ENCODE measurements around the gene WDCP.

WDCP gene

GRCh38 chr2:24075259-24075658 lies 28.1 kb upstream of the WDCP start:
- Histone ChIP-seq H2AFZ (ENCODE audit: low read depth, low read length) (no peak overlapping the region), H3K9ac (ENCODE audit: low read length) (peak overlapping the region; percentile 73), H3K4me2 (ENCODE audit: low read length) (peak overlapping the region; percentile 82), H4K20me1 (ENCODE audit: insufficient read depth, low read length) (no peaks in the 10 kb centered on the region), H3K9me3 (ENCODE audit: insufficient read depth, low read length) (no peaks in the 10 kb centered on the region), H3K4me1 (ENCODE audit: low read length) (peaks cover 11% of the 10 kb centered on the region), H3K4me3 (ENCODE audit: low read length) (peak overlapping the region; percentile 83), H3K36me3 (replicated peaks; ENCODE audit: low read depth, low read length) (peaks cover 14% of the 10 kb centered on the region), H3K27me3 (ENCODE audit: low read depth, low read length) (no peaks in the 10 kb centered on the region), H3K79me2 (ENCODE audit: low read length) (peaks cover 19% of the 10 kb centered on the region), H3K27ac (ENCODE audit: low read length) (no peak overlapping the region)
- no peak for TF ChIP-seq EZH2phosphoT487 (IDR thresholded peaks at IDR 0.05; ENCODE audit: low read depth)
- TF ChIP-seq, protein P1, sequence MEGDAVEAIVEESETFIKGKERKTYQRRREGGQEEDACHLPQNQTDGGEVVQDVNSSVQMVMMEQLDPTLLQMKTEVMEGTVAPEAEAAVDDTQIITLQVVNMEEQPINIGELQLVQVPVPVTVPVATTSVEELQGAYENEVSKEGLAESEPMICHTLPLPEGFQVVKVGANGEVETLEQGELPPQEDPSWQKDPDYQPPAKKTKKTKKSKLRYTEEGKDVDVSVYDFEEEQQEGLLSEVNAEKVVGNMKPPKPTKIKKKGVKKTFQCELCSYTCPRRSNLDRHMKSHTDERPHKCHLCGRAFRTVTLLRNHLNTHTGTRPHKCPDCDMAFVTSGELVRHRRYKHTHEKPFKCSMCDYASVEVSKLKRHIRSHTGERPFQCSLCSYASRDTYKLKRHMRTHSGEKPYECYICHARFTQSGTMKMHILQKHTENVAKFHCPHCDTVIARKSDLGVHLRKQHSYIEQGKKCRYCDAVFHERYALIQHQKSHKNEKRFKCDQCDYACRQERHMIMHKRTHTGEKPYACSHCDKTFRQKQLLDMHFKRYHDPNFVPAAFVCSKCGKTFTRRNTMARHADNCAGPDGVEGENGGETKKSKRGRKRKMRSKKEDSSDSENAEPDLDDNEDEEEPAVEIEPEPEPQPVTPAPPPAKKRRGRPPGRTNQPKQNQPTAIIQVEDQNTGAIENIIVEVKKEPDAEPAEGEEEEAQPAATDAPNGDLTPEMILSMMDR (IDR thresholded peaks at IDR 0.05; ENCODE audit: low read depth, low read length) = no peak

- Histone ChIP-seq H3K27me3 (ENCODE audit: low read depth, low read length) (no peaks in the 10 kb centered on the region), H3K4me1 (ENCODE audit: low read length) (peaks cover 11% of the 10 kb centered on the region), H3K79me2 (ENCODE audit: low read length) (peaks cover 21% of the 10 kb centered on the region), H3K4me3 (ENCODE audit: low read length) (no peak overlapping the region), H2AFZ (ENCODE audit: low read depth, low read length) (no peak overlapping the region), H3K9ac (ENCODE audit: low read length) (no peak overlapping the region), H3K27ac (ENCODE audit: low read length) (no peak overlapping the region), H3K4me2 (ENCODE audit: low read length) (no peak overlapping the region), H3K36me3 (replicated peaks; ENCODE audit: low read depth, low read length) (peaks cover 18% of the 10 kb centered on the region), H4K20me1 (ENCODE audit: insufficient read depth, low read length) (no peaks in the 10 kb centered on the region), H3K9me3 (ENCODE audit: insufficient read depth, low read length) (no peaks in the 10 kb centered on the region)
- TF ChIP-seq, protein P1 (IDR thresholded peaks at IDR 0.05; ENCODE audit: low read depth, low read length) = no peak
- TF ChIP-seq EZH2phosphoT487 (IDR thresholded peaks at IDR 0.05; ENCODE audit: low read depth) = no peak
Observed at GRCh38 chr2:24073816-24074215, 26.6 kb upstream of the WDCP start.

DNA sequence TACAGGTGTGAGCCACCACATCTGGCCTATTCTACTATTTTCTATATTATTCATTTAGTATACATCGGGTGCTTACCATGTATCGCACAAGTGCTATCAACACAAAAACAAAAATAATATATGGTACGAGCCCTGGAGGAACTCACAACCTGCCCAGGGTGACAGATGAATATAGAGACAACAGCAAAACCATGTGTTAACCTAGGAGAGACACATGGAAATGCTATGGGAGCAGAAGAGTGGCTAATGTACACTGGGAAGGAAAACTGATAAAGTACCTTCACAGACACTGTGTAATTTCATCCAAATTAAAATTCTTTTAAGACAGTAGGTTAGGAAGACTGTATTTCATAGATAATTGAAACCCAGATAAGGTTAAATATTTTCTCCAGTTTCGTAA lies 25.1 kb upstream of the WDCP start:
- Histone ChIP-seq H3K9ac (ENCODE audit: low read length) (no peak overlapping the region), H3K79me2 (ENCODE audit: low read length) (peaks cover 21% of the 10 kb centered on the region), H3K4me1 (ENCODE audit: low read length) (peaks cover 6% of the 10 kb centered on the region), H3K27ac (ENCODE audit: low read length) (no peak overlapping the region), H4K20me1 (ENCODE audit: insufficient read depth, low read length) (no peaks in the 10 kb centered on the region), H3K4me2 (ENCODE audit: low read length) (no peak overlapping the region), H3K9me3 (ENCODE audit: insufficient read depth, low read length) (no peaks in the 10 kb centered on the region), H2AFZ (ENCODE audit: low read depth, low read length) (no peak overlapping the region), H3K27me3 (ENCODE audit: low read depth, low read length) (no peaks in the 10 kb centered on the region), H3K36me3 (replicated peaks; ENCODE audit: low read depth, low read length) (peaks cover 26% of the 10 kb centered on the region), H3K4me3 (ENCODE audit: low read length) (no peak overlapping the region)
- TF ChIP-seq EZH2phosphoT487 (IDR thresholded peaks at IDR 0.05; ENCODE audit: low read depth) = no peak
- TF ChIP-seq, protein P1 (IDR thresholded peaks at IDR 0.05; ENCODE audit: low read depth, low read length) = no peak

- Histone ChIP-seq H3K4me2 (ENCODE audit: low read length) (no peak overlapping the region), H3K9ac (ENCODE audit: low read length) (no peak overlapping the region)
- no peak for TF ChIP-seq EZH2phosphoT487 (IDR thresholded peaks at IDR 0.05; ENCODE audit: low read depth)
- TF ChIP-seq, protein P1 (IDR thresholded peaks at IDR 0.05; ENCODE audit: low read depth, low read length) = no peak
Observed at GRCh38 chr2:24065341-24065740, 18.1 kb upstream of the WDCP start.

More at GRCh38 chr2:24065341-24065740, 18.1 kb upstream of the WDCP start:
- no peaks in the 10 kb centered on the region for H4K20me1 ChIP-seq (ENCODE audit: insufficient read depth, low read length)
- no peak overlapping the region for H3K27ac ChIP-seq (ENCODE audit: low read length)
- H3K79me2 ChIP-seq (ENCODE audit: low read length) = peaks cover 2% of the 10 kb centered on the region; the same call in 1 of the 2 replicates
- no peaks in the 10 kb centered on the region for H3K27me3 ChIP-seq (ENCODE audit: low read depth, low read length)
- H3K36me3 ChIP-seq (replicated peaks; ENCODE audit: low read depth, low read length) = peaks cover 14% of the 10 kb centered on the region
- no peaks in the 10 kb centered on the region for H3K9me3 ChIP-seq (ENCODE audit: insufficient read depth, low read length)
- H3K4me1 ChIP-seq (ENCODE audit: low read length) = no peaks in the 10 kb centered on the region
- H2AFZ ChIP-seq (ENCODE audit: low read depth, low read length) = no peak overlapping the region
- no peak overlapping the region for H3K4me3 ChIP-seq (ENCODE audit: low read length)
